Measurements from ENCODE around the gene PRPF6.

Gene PRPF6

DNA sequence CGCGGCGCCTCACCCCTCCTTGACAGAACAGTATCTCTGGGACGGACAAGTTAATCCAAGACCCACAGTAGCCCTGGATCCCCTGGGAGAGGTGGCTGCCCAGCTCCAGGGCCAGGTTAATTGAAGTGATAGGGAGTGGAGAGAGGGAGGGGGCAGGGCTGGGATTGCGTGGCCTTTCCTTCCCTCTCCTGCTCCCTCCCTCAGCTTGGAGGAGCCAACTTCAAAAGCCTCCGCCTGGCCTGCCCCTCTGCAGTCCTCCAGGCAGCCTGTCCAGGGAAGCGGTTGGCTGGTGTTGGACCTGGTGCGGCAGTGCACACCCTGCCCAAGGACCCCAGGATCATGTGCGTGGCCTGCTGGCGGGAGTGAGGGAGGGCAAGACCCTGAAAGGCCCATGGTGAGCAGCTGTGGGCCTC is 55.0 kb downstream of the PRPF6 start, which contains the start of gene C20orf204:
Gene C20orf204, plus strand, starts transcription at position 250 of the 413 bp plus-strand sequence. Its CDS starts 142 bp downstream, at position 392.
- DNase-seq (ENCODE audit: low read depth, low spot score), result no peak

DNA sequence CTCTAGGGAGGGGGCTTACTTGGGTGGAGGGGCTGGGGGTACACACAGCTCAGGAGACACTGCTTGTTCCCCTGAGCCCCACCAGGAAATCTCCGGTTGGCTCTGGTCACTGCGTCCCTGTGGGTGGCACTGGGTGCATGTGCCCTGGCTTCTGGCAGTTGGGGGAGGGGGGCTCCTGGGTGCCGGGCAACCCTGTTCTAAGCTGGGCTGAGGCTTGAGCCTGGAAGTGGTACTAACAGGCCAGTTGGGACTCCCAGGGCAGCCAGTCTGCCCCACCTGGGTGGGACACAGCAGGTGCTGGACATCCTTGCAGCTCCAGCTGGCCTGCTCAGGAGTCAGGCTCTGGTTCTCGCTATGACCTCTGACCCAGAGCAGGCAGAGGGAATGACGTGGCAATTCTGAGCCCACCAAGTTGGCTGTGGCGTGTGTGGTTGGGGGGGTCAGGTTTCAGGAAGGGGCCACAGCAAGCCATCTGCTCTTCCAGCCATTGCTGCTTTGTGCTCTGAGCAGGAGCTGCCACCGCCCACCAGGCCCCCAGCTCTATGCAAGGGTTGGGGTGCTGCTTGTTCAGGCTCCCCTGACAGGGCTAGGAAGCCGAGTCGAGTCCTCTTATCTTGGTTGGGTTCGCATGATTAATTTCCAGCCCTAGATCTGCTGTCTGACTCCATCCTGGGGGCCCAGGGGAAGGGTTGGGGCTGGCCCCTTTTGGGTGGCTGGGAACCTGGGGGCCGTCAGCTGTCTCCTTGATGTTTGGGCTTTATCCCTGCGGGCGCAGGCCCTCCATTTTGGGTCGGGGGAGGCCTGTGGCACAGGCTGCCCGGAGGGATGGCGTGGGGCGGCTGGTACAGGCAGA is 55.6 kb downstream of the PRPF6 start:
- no peak for DNase-seq (ENCODE audit: low read depth, low spot score)

DNA sequence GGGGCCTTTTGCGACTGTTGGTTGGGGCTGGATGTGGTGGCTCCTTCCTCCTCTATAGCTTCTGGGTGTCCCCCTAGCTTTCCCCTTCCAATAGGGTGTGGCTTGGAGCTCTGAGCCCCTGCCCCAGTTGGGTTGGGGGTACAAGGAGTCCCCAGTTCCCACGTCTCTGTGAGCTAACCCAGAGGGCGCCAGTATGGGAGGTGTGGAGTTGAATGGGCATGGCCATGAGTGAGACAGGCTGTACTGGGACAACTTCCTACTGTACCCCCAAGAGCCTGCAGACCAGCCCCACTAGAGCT is 56.2 kb downstream of the PRPF6 start:
- DNase-seq (ENCODE audit: low read depth, low spot score), result no peak

DNA sequence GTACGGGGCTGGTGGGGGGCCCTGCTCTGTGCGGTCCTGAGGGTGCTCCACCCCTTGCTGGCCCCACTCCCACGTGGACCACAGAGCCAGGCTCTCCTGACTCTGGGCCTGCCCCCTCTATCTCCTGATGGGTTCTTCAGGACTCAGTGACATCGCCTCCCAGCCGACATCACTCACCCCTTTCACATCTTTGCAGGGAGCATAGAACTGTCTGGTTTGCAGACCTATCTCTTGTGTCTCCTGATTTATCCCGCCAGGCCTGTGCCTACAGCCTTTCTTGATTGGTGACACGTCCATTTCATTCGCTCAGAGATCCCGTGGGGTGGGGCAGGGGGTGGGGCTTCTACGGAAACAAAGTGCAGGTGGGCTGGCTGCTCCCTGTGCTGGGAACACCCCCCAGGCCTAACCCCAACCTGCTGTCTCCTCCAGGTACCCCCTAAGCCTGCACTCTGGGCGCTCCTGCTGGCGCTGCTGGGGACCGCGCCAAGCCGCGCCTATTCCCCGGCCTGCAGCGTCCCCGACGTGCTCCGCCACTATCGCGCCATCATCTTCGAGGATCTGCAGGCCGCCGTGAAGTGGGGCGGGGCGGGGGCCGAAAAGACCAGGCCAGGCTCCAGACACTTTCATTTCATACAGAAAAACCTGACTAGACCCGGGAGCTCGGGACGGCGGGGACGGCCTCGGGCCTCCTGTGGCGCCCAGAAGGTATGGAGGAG is 56.7 kb downstream of the PRPF6 start:
- no peak for DNase-seq (ENCODE audit: low read depth, low spot score)

DNA sequence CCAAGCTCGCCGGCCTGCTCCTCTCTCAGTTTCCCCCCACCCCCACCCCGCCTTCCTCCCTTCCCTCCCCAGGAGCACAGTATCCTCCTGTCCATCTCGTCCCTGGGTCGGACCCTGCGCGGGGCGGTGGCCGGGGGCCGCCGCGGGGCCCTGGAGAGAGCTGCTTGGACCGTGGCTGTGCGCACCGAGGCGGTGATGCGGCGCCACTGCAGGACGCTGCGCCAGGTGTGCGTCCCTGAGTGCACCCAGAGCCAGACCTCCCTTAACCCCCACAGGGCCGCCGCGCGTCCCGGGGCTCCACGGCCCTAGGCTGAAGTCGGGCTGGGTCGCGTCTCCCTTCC is 57.3 kb downstream of the PRPF6 start:
- DNase-seq (ENCODE audit: low read depth, low spot score), result no peak

DNA sequence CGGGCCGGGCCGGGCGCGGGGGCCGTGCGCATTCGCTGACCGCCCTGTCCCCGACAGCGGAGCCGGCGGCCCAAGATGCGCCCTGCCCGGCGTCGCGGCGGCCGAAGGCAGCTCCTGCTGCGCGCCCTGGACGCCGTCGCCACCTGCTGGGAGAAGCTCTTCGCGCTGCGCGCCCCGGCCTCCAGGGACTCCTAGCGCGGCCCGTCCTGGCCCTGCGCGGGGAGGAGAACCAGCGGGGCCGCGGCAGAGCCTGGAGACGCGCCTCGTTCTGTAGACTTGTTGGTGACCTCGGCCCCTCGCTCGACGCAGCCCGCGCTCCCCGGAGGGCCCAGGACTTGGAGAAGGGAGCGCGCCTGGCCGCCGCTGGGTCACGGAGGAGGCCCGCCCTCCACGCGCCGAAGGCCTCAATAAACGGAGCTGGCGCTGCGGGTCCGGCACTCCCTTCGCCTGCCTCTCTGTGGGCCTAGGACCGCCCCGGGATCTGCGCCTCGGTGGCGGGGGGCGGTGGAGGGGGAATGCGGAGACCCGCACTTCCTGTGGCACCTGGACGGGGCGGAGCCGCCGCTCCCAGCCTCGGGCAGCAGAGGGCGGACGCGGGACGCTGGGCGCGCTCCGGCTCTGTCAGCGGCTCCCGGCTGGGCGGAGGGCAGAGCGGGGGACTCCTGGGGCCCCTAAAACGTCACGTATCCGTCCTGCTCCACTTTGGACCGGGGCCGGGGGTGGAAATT is 57.8 kb downstream of the PRPF6 start:
- DNase-seq (ENCODE audit: low read depth, low spot score), result no peak

DNA sequence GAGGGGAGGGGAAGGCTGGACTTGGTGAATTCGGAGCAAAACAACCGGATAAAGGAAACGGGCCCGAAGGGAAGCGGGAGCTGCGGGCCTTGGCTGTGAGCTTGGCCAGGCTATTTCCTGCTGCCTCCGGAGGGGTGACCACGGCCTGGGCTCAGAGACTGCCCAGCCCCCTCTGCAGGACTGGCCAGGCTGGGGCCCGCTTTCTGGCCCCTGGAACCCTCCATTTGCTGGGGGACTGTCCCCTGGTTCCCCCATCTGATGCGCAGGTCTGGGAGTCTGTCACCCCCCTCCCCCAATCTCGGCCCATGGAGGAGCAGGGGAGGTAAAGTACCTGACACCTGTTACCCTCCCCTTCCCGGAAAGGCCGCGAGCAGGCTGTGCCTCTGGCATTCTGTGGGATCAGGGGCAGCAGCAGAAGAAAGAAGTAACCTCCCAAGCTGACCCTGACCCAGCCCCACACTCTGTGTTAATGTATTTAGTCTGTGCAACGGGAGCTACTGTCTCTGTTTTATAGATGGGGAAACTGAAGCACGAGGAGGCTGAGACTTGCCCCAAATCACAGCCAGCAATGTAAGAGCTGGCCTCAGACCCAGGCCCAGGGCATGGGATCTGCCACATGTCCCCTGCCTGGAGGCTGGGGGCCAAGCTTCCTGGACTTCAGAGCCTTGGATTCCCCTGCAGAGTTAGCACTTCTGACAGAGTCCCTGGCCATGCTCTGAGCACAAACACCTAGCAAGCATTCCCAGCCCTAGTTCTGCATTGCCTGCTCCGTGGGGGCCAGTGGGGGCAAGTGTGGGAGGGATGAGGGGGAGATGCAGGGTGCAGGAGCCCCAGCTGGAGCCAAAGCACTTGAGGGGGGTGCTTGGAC is 58.6 kb downstream of the PRPF6 start:
- no peak for DNase-seq (ENCODE audit: low read depth, low spot score)

DNA sequence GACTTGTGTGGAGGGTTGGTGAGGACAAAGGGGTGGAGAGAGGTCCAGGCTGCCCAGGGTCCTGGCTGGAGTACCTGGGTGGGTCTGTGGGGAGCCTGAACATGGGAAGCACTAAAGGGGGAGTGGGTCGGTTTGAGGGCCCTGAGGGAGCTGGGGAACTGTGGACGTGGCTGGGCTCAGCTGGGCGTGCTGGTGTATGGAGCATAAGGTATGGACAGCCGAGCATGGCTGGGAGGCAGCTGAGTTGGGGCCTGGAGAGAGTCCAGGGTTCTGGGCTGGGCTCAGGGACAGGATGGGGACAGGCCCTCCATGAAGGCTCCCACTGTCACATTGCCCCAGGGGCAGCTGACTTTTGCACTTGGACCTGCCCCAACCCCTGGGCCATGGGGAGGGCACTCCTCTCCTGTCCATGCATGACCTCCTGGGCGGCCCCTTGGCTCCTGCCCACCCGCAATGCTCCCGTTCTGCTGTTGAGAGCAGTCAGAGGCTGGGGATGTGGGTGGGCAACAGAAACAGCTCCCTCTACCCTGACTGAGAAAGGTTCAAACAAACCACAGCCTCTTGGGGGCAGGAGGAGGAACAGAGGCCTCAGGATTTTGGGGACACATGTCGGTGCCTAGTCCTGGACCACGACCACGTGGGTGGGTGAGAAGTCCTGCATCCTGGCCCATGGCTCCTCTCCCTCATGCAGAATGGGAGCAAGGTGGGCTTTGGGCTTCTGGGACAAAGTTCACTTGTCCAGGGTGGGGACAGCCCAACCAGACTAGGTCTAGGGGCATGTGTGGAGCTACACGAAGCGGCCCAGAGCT is 59.5 kb downstream of the PRPF6 start:
- DNase-seq (ENCODE audit: low read depth, low spot score), result no peak

DNA sequence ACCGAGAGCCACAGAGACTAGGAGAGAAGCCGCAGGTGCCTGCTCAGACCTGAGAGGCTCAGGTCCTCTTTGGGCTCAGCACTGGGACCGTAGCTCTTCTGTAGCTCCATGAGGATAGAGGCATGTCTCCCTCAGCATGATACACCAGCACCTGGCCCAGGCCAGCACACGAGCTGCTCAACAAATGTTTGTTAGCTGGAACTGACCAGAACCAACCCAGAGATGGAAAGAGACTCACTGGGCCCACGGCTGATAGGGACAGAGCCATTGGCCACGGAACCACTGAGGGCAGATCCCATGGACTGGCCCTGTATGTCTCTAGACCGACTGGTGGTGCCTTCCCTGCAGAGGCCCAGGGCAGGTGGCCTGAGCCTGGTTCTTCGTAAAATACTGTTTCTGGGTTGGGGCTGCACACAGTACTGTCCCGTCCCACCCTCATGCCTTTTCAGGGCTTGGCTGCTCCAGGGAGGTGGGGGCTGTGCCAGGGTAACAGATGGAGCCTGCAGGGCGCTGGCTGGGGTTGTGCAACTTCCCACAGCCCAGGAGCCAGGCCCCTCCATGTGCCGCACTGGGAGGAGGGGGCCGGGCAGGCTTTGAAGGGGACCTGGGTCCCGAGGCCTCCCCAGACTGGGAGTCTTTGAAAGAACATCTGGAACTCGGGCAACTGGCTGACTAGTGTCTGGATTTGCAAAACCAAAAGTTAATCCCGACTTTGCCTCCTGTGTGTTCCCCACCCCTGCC is 60.3 kb downstream of the PRPF6 start:
- no peak for DNase-seq (ENCODE audit: low read depth, low spot score)

DNA sequence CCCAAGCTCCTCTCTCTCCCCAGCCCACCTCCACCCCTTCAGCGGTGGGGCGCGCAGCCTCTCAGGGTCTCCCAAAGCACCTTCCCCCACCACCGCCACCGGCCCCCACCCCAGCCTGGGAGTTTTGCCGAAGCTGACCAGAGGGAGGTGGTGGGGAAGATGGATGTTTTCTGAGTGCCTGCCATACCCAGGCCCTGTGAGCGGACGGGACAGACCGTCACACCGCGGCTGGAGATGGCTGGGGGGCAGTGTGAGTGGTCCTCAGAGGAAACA is 60.8 kb downstream of the PRPF6 start:
- no peak for DNase-seq (ENCODE audit: low read depth, low spot score)

DNA sequence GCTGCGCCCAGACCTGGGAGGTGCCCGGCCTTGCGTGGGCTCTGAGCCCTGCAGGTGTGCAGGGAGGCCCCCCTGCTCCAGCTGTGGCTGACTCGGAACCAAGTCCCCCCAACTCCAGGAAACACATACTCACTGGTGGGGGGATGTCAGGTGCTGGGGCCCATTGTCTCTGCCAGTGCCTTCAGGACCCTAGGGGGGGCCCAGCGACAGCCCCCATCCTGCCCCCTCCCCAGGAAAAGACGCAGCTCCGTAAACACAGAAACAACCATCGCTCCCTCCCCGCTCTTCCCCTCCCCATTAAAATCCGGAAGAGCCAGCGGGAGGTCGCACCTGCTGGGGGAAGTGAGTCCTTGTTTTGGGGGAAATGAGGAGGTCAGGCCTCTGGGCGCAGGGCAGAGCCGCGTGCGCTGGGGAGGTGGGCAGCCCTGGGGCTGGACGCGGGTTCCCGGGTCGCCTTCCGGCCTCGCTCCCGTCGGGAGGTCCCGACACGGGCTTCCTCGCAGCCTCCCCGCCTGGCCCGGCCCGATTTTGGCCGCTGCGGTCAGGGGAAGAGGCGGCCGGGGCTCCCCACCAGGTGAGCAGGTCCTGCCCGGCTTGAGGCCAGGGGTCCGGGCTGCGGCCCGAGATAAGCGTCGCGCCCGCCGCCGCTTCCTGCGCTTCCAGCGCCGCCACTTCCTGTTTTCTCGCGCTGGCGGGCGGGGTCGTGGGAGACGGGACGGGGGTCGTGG is 61.3 kb downstream of the PRPF6 start:
- DNase-seq (ENCODE audit: low read depth, low spot score), result no peak

DNA sequence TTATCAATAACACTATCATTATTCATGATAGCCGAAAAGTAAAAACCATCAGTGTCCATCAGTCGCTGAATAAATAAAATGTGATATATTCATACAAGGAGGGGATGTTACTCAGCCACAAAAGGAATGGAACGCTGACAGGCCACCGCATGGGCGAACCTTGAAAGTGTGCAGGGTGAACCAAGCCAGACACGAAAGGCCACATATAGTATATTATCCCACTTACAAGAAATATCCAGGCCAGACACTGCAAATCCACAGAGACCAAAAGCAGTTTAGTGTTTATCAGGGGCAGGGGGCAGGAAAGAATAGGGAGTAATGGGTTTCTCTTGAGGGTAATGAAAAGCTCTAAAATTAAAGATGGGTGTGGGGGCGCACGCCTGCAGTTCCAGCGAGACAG is 62.8 kb downstream of the PRPF6 start:
- no peak for DNase-seq (ENCODE audit: low read depth, low spot score)

DNA sequence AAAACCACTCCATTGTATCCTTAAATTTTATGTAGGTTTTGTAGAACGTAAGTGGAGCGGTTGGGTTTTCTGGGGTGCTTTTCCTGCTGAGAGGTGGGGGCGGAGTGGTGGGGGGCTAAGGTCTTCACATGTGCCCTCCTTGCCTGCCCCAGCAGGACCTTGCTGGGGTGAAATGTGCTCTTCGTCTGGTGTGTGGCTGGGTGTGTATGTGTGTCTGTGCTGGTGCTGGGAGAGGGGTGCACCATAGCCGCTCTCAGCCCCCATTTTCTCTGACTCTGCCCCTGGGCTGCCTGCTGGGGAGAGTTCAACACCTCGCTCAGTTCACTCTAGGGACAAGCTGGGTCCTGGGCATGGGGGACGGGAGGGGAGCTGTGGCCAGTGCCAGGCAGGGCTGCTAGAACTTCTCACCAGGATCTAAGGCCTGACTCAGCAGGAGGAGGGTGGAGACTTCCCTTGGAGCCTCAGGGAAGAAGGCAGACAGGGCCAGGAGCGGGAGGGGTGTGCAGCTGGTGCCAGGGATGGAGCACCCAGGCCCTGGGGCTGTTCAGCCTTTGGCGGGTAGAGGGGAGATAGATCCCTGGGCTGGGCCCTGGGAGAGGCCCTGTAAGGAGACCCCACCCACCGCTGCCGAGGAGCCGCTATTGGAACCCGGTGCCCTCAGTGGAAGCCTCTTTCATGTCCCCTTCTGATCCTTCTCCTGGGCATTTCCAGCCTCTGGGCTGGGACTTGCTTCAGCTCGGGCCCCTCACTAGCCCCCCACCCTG is 63.7 kb downstream of the PRPF6 start:
- no peak for DNase-seq (ENCODE audit: low read depth, low spot score)

DNA sequence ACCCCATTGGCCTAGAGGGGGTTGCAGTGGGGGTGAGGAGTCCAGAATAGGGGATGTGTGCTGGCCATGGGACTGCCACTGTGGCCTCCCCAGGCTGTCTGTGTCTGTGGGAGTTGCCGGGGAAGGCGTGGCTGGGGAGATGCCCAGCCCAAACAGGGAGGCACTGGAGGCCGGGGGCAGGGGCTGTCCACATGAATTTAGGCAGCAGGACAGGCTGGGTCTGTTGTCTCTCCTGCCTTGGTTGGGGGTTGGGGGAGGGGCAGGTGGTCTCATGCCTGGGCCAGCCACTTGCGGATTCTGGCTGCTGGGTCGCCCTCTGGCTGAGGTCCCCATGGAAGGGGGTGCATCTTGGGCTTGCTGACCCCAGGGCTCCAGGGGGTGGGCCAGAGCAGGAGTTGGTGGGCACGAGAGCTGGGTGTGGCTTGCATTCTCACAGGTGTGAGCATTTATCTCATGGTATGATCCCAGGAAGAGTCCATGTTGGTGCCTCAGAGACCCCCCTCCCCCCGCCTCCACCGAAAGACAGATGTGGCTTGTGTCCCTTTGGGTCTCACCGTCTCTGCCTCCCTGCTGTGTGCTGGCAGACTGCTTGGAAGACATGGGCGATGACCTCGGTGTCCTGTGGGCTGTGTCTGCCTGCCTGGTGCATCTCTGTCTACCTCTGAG is 64.5 kb downstream of the PRPF6 start:
- DNase-seq (ENCODE audit: low read depth, low spot score), result no peak

DNA sequence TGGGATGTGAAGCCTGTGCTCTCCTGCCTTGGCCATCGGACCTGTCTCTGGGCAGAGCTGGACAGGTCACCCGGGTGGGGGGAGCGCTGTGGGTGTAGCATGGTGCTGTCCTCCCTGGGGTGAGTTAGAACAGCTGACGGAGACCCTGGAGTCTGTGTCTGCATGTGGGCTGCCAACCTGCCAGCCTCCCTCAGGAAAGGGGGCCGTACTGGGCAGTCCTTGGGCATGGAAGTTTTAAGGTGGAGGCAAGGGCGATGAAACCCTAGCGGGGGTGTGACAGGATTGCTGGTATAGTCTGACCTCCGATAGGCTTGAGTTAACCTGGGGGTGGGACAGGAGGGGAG is 66.1 kb downstream of the PRPF6 start:
- no peak for DNase-seq (ENCODE audit: low read depth, low spot score)

DNA sequence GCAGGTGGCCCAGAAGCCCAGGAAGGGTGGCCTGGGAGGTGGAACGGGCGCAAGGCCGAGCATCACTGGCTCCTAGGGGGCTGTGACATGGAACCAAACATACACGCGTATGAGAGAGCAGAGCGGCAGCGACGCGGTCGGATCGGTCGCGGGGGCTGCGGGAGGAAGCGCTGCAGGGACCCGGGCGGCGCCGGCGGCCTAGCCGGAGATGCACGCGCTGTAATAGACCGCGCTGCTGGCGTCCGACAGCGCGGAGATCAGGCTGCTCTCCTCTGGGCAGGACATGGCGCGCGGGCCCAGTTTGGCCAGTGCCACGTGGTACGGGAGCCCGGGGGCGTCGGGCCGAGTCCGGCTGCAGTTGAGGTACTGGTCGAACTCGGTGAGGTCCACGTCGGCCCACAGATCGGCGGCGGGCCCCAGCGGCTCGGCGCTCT is 67.1 kb downstream of the PRPF6 start:
- DNase-seq (ENCODE audit: low read depth, low spot score), result no peak

DNA sequence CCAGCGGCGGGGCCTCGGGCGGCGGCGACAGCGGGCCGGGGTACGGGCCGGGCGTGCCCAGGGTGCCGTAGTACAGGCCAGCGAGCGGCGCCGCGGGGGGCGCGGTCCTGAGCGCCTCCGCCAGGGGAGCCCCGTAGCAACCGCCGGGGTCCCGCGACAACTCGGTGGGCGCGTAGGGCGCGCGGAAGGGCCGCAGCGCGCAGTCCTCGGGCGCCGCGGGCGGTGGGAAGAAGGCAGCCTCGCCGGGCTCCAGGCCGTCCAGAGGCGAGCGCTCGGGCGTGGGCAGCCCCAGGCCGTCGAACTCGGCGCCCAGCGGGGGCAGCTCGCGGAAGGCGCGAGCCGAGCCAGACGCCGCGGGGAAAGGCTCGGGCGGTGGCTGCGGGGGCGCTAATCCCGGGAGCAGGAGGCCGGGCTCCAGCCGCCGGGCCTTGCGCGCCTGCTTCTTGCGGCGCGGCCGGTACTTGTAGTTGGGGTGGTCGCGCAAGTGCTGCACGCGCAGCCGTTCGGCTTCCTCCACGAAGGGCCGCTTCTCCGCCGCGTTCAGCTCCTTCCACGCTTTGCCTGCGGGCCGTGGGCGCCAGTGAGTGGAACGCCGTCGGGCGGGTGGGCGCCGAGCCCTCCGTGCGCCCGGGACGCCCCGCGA is 67.6 kb downstream of the PRPF6 start:
- DNase-seq (ENCODE audit: low read depth, low spot score), result no peak
